ENCODE measurements around the gene MFF.
"Not testable (repeated sequence)": the region's sequence is repeated elsewhere in the genome, so short reads cannot be mapped to it uniquely, and the experiment has no call there.

MFF gene

DNA sequence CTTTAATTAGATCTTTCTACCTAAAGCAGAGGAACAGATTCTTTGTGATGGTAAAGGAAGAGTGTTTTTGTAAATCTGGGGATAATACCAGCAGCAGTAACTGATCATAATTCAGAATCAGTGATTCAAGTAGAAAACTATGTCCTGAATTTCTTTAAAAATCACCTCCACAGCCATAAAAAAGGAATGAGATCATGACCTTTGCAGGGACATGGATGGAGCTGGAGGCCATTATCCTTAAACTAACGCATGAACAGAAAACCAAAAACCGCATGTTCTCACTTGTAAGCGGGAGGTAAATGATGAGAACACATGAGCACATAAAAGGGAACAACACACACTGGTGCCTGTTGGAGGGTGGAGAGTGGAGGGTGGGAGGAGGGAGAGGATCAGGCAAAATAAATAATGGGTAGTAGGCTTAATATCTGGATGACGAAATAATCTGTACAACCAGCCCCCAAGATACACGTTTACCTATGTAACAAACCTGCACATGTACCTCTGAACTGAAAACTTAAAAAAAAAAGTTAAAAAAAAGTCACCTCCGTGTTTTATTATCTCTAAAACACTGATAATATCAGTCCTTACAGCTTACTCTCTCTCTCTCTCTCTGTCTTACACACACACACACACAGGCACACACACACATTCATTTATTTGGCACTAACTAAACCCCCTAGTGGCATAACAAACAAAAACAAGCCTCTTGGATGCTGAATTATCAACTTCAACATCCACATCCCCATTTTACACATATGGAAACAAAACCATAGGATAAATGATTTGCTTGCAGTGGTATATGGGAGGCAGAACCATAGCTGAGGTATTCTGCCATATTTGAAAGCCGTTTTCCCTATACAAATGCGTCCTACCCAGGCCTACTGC lies 52.7 kb downstream of the MFF start:
- DNase-seq (ENCODE audit: low read depth in 2 of 2): no peak

DNA sequence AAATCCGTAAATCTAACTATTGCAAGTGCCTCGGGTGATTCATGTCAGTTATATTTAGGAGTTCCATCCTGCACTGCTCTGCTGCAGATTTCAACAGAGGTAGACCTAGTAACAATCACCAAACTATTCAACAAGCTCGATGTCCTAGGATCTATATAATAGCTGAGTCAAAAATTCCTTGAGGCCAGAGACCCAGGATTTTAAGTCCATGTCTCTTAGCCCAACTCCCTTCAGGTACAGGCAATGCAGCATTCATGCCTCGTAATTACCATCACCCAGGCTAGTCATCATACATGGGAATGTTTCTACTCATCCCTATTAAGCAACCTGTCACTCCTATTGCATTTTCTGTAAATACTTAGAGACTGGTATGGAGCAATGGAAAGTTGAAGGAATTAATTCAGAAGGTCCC lies 53.3 kb downstream of the MFF start:
- no peak for DNase-seq (ENCODE audit: low read depth in 2 of 2)

DNA sequence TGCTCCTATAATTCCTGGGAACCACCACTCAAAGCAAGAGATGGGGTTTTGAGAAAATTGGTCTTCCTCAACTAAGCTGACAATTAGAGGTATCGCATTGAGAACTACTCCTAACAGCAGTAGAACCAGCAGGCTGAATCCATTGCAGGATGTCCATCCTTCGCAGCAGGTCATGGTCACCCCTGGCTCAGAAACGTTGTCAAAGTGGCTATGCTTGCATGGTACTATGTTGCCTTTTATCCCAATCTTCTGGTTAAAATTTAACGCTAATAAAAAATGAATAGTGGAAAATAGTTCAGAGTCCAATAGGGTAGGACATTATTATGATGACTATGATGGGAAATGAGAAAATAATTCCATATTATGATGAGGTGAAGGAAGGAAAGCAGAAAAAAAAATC lies 54.0 kb downstream of the MFF start, which contains the start of gene TM4SF20:
Gene TM4SF20 (minus strand): TSS at position 212 of the 400 bp plus-strand sequence. CDS start 38 bp downstream, at position 174.
- no peak for DNase-seq (ENCODE audit: low read depth in 2 of 2)

DNA sequence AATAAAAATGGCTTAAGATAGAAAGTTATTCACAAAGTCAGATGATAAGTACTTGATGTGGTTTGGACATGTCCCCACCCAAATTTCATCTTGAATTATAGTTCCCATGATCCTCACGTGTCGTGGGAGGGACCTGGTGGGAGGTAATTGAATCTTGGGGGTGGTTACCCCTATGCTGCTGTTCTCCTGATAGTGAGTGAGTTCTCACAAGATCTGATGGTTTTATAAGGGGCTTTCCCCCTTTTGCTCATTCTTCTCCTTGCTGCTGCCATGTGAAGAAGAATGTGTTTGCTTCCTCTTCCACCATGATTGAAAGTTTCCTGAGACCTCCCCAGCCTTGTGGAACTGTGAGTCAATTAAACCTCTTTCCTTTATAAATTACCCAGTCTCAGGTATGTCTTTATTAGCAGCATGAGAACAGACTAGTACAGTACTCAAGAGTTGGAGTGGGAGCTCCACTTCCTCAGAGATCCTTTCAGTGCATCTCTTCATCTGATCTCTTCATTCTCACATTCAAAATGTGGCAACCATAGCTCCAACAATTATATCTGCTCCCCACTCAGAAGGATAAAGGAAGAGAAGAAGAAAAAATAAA lies 57.3 kb downstream of the MFF start:
- DNase-seq (ENCODE audit: low read depth in 2 of 2): not testable (repeated sequence)

DNA sequence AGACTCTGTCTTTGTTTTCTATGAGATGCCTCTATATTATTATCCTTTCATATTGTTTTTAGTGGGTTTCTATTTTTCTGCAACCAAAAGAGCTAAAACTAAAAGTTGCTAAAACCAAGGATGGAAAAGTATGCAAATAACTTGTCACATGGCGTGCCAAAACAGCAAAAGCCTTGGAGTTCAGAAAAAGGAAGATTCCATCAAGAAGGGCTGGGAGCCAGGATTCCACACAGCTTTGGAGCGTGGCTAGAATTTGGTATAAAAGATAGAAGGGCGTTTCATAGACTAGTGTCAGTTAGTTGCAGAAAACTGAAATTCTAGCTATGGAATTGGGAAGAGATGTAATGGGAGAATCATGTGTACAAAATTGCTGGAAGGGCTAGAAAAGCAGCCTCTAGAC lies 58.6 kb downstream of the MFF start:
- no peak for DNase-seq (ENCODE audit: low read depth in 2 of 2)

DNA sequence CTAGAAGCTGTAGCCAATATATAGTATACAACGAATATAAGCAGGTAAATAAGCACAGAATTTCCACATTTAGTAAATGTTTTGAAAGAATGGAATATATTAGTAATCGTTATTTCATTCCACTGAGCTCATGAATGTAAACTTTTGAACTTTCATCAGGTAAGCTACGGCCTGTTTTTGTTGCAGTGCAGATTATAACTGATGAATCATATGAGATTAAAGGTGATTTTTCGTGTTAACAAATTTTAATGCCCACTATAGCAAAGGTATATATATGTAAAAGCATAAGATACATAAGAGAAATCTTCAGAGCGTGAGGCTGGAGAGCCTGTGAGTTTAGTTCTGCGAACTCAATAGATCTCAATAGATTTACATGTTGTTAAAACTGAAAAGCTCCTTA lies 61.6 kb downstream of the MFF start:
- no peak for DNase-seq (ENCODE audit: low read depth in 2 of 2)

DNA sequence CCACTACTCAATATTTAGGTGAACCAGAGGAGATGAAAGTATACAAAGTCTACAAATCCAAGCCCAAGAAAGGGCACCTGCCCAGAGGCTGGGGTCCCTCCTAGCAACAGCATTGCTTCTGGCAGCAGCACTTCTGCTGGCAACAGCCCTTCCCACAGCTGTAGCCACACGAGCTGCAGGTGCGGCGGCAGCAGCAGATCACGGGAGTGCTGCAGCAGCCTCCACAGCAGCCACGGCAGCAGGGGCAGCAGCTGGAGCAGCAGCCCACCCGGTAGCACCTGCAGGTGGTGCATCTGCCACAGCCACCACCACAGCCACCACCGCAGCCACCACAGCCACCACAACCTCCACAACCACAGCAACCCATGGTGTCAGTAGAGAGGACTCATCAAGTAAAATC lies 62.5 kb downstream of the MFF start, which contains the start of gene SCYGR1:
Gene SCYGR1 (minus strand): TSS at position 367 of the 400 bp plus-strand sequence. CDS start 0 bp downstream, at position 367.
- not testable (repeated sequence) for DNase-seq (ENCODE audit: low read depth in 2 of 2)

DNA sequence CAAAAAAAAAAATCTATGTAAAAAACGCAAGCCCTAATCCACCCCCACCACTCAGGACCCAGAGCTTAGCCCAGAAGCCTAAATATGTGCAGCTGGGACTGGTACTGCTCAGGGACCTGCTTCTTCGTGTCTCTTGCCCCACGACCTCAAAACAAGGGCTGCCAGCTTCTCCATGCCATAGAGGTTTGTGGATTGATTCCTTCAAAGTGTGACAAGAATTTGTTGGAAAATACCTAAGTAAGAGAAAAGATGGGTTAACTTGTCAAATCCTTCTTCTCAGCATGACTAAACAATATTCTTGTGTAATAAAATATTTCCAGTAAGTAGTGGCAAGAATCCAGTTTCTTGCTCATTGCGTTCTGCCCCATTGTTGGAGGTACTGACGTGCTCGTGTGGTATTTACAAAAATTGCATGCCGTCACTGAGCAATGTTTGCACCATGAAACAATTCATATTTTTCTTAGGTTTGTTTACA lies 63.5 kb downstream of the MFF start:
- no peak for DNase-seq (ENCODE audit: low read depth in 2 of 2)

DNA sequence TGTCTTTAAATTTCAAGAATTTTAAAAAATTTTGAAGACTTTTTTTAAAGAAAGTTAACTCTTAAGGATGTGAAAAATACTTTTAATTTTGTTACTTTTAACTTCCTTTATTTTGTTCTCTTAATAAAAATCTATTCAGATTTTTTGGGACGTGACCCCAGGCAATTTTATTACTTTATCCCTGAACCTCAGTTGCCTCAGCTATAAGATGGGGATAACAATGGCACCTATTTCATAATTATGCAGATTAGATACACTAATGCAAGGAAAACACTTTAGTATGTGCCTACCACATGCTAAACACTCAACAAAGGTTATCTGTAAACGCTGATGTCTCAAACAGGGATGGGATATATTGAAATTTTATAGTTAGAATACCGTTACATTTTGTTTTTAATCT lies 64.2 kb downstream of the MFF start:
- DNase-seq (ENCODE audit: low read depth in 2 of 2): no peak

DNA sequence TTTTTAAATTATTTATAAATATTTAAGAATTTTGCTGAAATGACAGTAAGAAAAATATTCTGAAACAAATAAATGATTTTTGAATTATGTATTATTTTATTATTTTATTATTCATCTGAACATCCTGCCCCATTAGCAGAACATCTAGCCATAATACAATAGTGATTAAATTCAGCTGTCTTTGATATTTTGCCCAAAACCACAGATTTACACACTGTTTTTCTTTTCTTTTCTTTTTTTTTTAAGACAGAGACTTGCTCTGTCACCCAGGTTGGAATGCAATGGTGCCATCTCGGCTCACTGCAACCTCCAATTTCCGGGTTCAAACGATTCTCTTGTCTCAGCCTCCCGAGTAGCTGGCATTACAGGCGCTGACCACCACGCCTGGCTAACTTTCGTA lies 64.6 kb downstream of the MFF start:
- DNase-seq (ENCODE audit: low read depth in 2 of 2): no peak

DNA sequence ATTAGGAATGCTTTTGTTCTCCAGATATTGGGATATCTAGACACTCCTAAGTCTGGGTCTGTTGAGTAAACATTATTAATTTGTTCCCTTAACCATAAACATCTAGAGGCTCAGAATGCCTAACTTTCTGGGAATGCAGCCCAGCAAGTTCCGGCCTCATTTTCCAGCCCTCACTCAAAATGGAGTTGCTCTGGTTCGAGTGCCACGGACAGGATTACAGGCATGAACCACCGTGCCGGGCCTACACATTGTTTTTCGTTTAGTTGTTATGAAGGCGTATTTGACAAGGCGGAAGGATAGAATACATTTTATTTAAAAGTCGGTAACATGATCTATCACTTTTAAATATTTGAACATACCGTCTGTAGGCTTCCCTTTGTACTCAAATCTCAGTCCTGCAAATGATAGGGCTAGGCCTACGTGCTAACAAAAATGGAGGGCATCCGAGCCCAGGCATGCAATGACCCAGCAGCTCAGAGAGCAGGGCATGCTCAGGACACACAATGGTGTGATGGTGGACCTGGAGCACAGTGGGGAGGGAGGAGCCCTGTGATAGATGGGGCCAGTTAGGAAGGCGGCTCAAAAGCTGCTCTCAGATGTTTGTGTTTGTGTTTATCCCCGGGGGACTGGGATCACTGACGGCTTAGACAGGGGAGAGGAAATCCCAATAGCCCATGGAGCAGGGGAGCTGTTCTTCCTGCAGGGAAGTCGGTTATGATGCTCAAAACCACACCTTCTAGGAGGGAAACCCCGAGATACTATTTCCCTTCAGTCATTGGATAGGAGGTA lies 65.6 kb downstream of the MFF start:
- DNase-seq (ENCODE audit: low read depth in 2 of 2): no peak

DNA sequence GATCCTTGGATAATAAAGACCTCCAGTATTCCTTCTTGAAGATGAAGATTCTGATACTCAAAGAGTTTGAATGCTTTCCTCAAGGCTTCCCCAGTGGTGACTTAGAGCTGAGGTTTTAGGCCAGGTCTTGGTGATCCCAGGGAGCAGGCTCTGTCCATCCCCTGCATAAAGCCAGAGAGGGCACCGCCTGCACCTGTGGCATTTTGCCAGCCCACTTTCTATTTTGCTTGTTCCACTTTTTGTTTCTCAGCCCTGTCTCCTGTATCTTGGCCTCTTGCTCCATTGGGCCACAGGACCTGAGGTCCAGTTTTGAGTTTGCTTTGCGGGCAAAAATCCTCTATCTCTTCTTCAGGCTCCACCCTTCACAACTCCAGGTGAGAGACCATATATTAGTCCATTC lies 69.3 kb downstream of the MFF start:
- DNase-seq (ENCODE audit: low read depth in 2 of 2): no peak

DNA sequence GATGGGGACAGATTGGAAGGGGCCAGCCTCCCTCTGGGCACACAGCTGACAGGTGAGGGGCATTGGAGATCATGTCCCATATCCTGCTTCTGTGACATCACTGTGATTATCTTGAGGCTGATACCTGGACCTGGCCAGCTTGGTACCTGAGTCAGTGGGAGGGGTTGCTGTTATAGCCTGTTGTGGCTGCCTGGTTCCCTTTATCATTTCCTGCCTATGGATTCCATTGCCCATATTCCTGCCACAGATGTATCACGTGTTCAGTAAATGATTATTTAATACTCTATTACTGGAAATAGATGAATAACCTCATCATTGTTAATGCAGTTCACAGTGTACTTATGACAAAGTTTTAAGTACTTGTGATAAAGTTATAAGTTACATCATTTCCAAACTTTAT lies 70.5 kb downstream of the MFF start:
- DNase-seq (ENCODE audit: low read depth in 2 of 2): no peak

DNA sequence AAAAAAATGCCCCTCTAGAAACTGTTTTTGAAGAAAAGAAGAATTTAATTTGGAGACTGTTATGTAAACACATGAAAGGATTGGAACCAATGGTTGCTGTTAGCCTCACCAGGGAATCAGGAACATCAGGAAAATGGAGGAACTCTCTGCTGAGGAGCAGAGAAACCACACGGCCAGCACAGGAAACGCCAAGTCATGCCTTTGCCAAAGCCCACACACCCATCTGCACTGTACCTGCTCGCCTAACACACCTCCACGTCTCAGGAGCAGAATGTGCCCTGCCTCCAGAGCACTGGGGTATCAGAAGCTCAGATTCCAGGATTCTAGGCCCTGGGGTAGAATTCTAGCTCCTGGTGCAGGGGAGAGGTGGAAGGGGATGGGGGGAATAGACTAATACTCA lies 72.5 kb downstream of the MFF start:
- DNase-seq (ENCODE audit: low read depth in 2 of 2): no peak

DNA sequence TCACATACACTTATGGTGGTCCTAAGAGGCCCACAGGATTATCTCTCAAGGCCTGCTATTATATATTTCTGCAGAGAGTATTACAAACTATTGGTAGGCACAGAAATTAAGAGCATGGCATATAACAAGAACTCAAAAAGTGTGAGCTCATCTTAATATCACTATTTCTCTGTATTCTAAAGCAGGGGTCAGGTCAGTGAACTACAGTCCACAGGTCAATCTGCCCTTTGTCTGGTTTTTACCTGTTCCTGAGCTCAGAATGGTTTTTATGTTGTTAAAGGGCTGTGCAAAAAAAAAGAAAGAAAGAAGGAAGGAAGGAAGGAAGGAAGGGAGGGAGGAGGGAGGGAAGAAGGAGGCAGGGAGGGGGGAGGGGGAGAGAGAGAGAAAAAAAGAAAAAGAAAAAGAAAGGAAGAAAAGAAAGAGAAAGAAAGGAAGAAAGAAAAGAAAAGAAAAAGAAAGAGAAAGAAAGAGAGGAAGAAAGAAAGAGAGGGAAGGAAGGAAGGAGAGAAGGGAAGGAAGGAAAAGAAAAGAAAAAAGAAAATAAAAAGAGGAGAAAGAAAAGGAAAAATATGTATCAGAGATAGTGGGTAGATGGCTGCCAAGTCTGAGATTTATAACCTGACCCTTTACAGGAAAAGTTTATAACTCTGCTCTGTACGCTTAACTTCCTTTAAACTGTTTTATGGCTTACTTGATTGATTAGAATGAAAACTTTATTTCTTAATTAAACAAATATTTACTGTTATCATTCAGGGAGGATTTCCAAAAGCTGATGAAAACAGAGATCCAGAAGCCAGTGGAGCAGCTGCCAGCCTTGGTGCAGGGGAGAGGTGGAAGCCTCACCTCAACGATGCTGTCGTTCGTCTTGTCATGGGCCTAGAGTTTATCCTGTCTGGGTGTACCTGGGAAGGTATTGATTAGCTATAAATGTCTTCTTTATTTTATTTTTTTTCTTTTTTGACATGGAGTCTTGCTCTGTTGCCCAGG lies 73.9 kb downstream of the MFF start:
- no peak for DNase-seq (ENCODE audit: low read depth in 2 of 2)

DNA sequence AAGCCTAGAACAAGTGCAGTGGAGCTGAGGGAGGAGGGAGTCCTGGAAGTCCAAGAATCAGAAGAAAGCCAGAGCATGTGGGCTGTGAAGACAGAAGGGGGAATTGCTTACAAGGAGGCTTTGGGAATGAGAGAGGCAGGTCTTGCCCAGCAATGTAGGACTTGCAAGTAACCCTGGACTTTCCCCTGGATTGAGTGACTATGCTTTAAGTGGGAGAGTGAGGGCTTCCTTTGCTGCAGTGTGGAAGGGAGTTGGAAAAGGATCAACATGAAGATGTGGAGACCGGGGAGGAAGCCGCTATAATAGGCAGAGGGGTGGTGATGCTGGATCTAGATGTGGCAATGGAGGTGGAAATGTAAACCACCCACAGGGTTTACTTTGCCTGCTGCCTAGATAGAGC lies 76.5 kb downstream of the MFF start:
- DNase-seq (ENCODE audit: low read depth in 2 of 2): no peak

DNA sequence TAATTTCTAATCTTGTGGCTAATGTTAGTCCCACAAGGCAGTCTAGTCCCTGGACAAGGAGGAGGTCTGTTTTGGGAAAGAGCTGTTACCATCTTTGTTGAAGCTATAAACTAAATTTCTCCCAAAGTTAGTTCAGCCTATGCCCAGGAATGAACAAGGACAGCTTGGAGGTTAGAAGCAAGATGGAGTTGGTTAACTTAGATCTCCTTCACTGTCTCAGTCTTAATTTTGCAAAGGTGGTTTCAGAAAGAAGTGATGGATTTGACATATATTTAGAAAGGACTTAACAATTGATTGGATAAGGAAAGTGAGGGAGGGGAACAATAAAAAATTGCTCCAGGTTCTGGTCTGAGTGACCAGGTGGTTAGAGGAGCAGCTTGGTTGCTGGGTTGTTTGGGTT lies 77.3 kb downstream of the MFF start:
- no peak for DNase-seq (ENCODE audit: low read depth in 2 of 2)

DNA sequence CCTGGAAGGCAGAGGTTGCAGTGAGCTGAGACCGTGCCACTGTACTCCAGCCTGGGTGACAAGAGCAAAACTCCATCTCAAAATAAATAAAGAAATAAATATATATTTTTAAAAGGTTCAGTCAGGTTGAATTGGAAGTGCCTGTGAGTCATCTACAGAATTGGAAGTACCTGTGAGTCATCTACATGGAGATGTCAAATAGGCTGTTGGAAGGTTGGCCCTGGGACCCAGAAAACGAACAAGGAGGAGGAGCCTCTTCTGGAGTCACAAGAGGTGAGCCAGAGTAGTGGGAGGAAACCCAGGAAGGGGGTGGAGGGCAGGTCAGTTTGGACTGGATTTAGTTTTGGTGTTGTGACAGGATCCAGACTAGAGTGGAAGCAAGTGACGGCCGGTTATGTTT lies 77.9 kb downstream of the MFF start:
- no peak for DNase-seq (ENCODE audit: low read depth in 2 of 2)

DNA sequence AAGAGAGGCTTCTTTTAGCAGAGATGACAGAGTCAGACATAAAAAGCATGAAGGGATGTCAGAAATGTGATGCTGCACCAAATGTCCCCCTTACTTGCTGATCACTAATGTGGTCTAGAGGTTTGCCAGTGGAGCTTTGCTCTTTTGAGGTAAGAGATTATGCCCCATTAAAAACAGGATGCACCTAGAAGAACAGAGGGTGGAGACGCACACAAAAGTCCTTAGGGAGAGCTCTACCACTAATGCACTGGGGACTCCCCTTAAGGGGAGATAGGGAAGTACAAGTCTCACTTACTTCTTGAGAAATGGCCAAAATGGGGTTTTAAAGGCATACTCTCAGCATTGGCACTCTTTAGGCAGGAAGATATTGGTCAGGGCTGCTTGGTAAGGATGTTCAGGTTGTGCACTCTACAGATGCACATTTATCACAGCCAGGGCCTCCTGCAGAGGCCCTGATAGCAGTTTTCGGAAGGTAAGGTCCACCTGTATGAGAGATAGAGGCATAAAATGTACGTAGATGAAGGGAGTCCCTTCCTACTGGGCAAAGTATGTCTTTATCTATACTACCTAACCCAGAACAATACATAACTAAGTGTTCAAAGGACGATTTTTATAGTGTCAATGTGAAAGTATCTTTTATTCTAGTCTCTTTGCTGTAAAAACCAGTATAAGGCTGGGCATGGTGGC lies 79.7 kb downstream of the MFF start:
- DNase-seq (ENCODE audit: low read depth in 2 of 2): no peak
